ENCODE measurements around the gene SULT1A1.
"Not testable (repeated sequence)": the region's sequence is repeated elsewhere in the genome, so short reads cannot be mapped to it uniquely, and the experiment has no call there.

DNA sequence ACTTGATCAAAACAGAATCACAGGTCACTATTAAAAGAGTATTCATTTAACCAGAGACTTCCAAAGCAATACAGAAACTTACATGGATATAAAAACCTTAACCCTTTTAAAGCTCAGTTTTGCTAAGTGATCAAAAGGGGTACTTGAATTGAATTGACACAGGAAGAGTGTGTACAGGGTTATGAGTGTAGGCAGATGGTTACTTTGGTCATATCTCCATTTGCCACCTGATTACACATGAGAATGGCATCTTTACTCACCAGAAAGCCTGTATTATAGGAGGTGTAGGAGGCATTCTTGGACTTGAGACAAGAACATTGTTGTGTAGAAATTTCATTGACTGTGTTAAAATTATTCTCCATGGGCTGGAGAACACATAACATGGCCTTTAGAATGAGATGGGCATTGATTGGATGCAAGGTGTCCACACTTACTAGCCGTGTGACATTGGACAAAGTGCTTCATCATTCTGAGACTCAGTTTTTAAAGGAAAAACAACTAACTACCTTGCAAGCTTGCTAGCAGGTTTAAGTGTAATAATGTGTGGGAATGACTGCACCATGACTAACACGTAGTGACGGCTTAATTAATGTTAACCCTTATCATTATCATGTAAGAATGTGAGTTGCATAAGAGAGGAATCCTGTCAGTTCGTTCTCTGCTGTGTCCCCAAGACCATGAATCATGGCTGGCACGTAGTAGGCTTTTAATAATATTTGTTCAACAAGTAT is 26.4 kb upstream of the SULT1A1 start:
- TF ChIP-seq, protein P1, sequence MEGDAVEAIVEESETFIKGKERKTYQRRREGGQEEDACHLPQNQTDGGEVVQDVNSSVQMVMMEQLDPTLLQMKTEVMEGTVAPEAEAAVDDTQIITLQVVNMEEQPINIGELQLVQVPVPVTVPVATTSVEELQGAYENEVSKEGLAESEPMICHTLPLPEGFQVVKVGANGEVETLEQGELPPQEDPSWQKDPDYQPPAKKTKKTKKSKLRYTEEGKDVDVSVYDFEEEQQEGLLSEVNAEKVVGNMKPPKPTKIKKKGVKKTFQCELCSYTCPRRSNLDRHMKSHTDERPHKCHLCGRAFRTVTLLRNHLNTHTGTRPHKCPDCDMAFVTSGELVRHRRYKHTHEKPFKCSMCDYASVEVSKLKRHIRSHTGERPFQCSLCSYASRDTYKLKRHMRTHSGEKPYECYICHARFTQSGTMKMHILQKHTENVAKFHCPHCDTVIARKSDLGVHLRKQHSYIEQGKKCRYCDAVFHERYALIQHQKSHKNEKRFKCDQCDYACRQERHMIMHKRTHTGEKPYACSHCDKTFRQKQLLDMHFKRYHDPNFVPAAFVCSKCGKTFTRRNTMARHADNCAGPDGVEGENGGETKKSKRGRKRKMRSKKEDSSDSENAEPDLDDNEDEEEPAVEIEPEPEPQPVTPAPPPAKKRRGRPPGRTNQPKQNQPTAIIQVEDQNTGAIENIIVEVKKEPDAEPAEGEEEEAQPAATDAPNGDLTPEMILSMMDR (IDR thresholded peaks at IDR 0.05 in 8 of 11, conservative IDR thresholded peaks at IDR 0.05 in 3 of 11) = not testable (repeated sequence)
- TF ChIP-seq POLR2A, POLR2AphosphoS5 (IDR thresholded peaks at IDR 0.05): not testable (repeated sequence)
